Measurements from ENCODE around the gene FBXL19.
A peak's percentile ranks its signal among the peaks of the same experiment; 100 is the strongest.

The FBXL19 gene

GRCh38 chr16:30925632-30925987 lies 2.2 kb downstream of the FBXL19 start:
- Histone ChIP-seq H3K9ac (ENCODE audit: low read length) (no peak overlapping the region), H3K36me3 (ENCODE audit: control insufficient read depth, insufficient read depth, low read length, severe bottlenecking) (peaks cover 6% of the 10 kb centered on the region), H3K27me3 (replicated peaks; ENCODE audit: control insufficient read depth, insufficient read depth, low read length) (no peaks in the 10 kb centered on the region), H3K9me3 (ENCODE audit: control insufficient read depth, low read length) (no peaks in the 10 kb centered on the region), H3K4me1 (ENCODE audit: control insufficient read depth, insufficient read depth, low read length) (peaks cover 5% of the 10 kb centered on the region), H3K4me3 (ENCODE audit: low read length) (no peak overlapping the region)
- DNase-seq (ENCODE audit: low read depth), result no peak

- peaks cover 12% of the 10 kb centered on the region for H3K36me3 ChIP-seq (ENCODE audit: control insufficient read depth, insufficient read depth, low read length, severe bottlenecking)
Observed at GRCh38 chr16:30925995-30926811, 2.8 kb downstream of the FBXL19 start.

GRCh38 chr16:30926937-30927788 lies 3.8 kb downstream of the FBXL19 start:
- Histone ChIP-seq H3K27me3 (replicated peaks; ENCODE audit: control insufficient read depth, insufficient read depth, low read length) (no peaks in the 10 kb centered on the region), H3K36me3 (ENCODE audit: control insufficient read depth, insufficient read depth, low read length, severe bottlenecking) (peaks cover 18% of the 10 kb centered on the region), H3K4me3 (ENCODE audit: low read length) (no peak overlapping the region), H3K9ac (ENCODE audit: low read length) (no peak overlapping the region), H3K4me1 (ENCODE audit: control insufficient read depth, insufficient read depth, low read length) (no peaks in the 10 kb centered on the region), H3K9me3 (ENCODE audit: control insufficient read depth, low read length) (no peaks in the 10 kb centered on the region)
- no peak for DNase-seq (ENCODE audit: low read depth)

More at GRCh38 chr16:30925995-30926811, 2.8 kb downstream of the FBXL19 start:
- Histone ChIP-seq H3K4me3 (ENCODE audit: low read length) (no peak overlapping the region), H3K9me3 (ENCODE audit: control insufficient read depth, low read length) (no peaks in the 10 kb centered on the region), H3K9ac (ENCODE audit: low read length) (no peak overlapping the region), H3K4me1 (ENCODE audit: control insufficient read depth, insufficient read depth, low read length) (peaks cover 5% of the 10 kb centered on the region), H3K27me3 (replicated peaks; ENCODE audit: control insufficient read depth, insufficient read depth, low read length) (no peaks in the 10 kb centered on the region)
- DNase-seq (ENCODE audit: low read depth), result no peak

GRCh38 chr16:30927789-30928378 lies 4.5 kb downstream of the FBXL19 start:
- peak; percentile 38 for DNase-seq (ENCODE audit: low read depth)
- H3K36me3 ChIP-seq (ENCODE audit: control insufficient read depth, insufficient read depth, low read length, severe bottlenecking), result peaks cover 23% of the 10 kb centered on the region
- H3K27me3 ChIP-seq (replicated peaks; ENCODE audit: control insufficient read depth, insufficient read depth, low read length), result no peaks in the 10 kb centered on the region
- H3K9me3 ChIP-seq (ENCODE audit: control insufficient read depth, low read length), result no peaks in the 10 kb centered on the region
- no peak overlapping the region for H3K9ac ChIP-seq (ENCODE audit: low read length)
- H3K4me1 ChIP-seq (ENCODE audit: control insufficient read depth, insufficient read depth, low read length), result no peaks in the 10 kb centered on the region
- no peak overlapping the region for H3K4me3 ChIP-seq (ENCODE audit: low read length)

GRCh38 chr16:30928390-30928789 lies 5.0 kb downstream of the FBXL19 start:
- Histone ChIP-seq H3K4me1 (ENCODE audit: control insufficient read depth, insufficient read depth, low read length) (no peaks in the 10 kb centered on the region), H3K9me3 (ENCODE audit: control insufficient read depth, low read length) (no peaks in the 10 kb centered on the region), H3K36me3 (ENCODE audit: control insufficient read depth, insufficient read depth, low read length, severe bottlenecking) (peaks cover 23% of the 10 kb centered on the region), H3K27me3 (replicated peaks; ENCODE audit: control insufficient read depth, insufficient read depth, low read length) (no peaks in the 10 kb centered on the region), H3K9ac (ENCODE audit: low read length) (no peak overlapping the region), H3K4me3 (ENCODE audit: low read length) (no peak overlapping the region)
- no peak for DNase-seq (ENCODE audit: low read depth)

- Histone ChIP-seq H3K36me3 (ENCODE audit: control insufficient read depth, insufficient read depth, low read length, severe bottlenecking) (peaks cover 23% of the 10 kb centered on the region), H3K27me3 (replicated peaks; ENCODE audit: control insufficient read depth, insufficient read depth, low read length) (no peaks in the 10 kb centered on the region), H3K9ac (ENCODE audit: low read length) (no peak overlapping the region), H3K4me3 (ENCODE audit: low read length) (no peak overlapping the region), H3K4me1 (ENCODE audit: control insufficient read depth, insufficient read depth, low read length) (no peaks in the 10 kb centered on the region), H3K9me3 (ENCODE audit: control insufficient read depth, low read length) (no peaks in the 10 kb centered on the region)
- no peak for DNase-seq (ENCODE audit: low read depth)
Observed at GRCh38 chr16:30929167-30929566, 5.8 kb downstream of the FBXL19 start.

- peaks cover 27% of the 10 kb centered on the region for H3K36me3 ChIP-seq (ENCODE audit: control insufficient read depth, insufficient read depth, low read length, severe bottlenecking)
- no peak for DNase-seq (ENCODE audit: low read depth)
Observed at GRCh38 chr16:30930160-30930571, 6.8 kb downstream of the FBXL19 start.

GRCh38 chr16:30931068-30931650 lies 7.8 kb downstream of the FBXL19 start:
- no peak for DNase-seq (ENCODE audit: low read depth)
- H3K27me3 ChIP-seq (replicated peaks; ENCODE audit: control insufficient read depth, insufficient read depth, low read length), result no peaks in the 10 kb centered on the region
- H3K9ac ChIP-seq (ENCODE audit: low read length), result no peak overlapping the region
- no peaks in the 10 kb centered on the region for H3K9me3 ChIP-seq (ENCODE audit: control insufficient read depth, low read length)
- H3K4me3 ChIP-seq (ENCODE audit: low read length), result no peak overlapping the region
- H3K36me3 ChIP-seq (ENCODE audit: control insufficient read depth, insufficient read depth, low read length, severe bottlenecking), result peaks cover 31% of the 10 kb centered on the region
- H3K4me1 ChIP-seq (ENCODE audit: control insufficient read depth, insufficient read depth, low read length), result no peaks in the 10 kb centered on the region

More at GRCh38 chr16:30930160-30930571, 6.8 kb downstream of the FBXL19 start:
- Histone ChIP-seq H3K4me3 (ENCODE audit: low read length) (no peak overlapping the region), H3K4me1 (ENCODE audit: control insufficient read depth, insufficient read depth, low read length) (no peaks in the 10 kb centered on the region), H3K9ac (ENCODE audit: low read length) (no peak overlapping the region), H3K9me3 (ENCODE audit: control insufficient read depth, low read length) (no peaks in the 10 kb centered on the region), H3K27me3 (replicated peaks; ENCODE audit: control insufficient read depth, insufficient read depth, low read length) (no peaks in the 10 kb centered on the region)

GRCh38 chr16:30934827-30935557 lies 11.6 kb downstream of the FBXL19 start:
- DNase-seq (ENCODE audit: low read depth), result peak; percentile 64
- H3K36me3 ChIP-seq (ENCODE audit: control insufficient read depth, insufficient read depth, low read length, severe bottlenecking), result peaks cover 31% of the 10 kb centered on the region

GRCh38 chr16:30937692-30938091 lies 14.3 kb downstream of the FBXL19 start:
- Histone ChIP-seq H3K4me3 (ENCODE audit: low read length) (no peak overlapping the region), H3K4me1 (ENCODE audit: control insufficient read depth, insufficient read depth, low read length) (peaks cover 12% of the 10 kb centered on the region), H3K36me3 (ENCODE audit: control insufficient read depth, insufficient read depth, low read length, severe bottlenecking) (peaks cover 18% of the 10 kb centered on the region), H3K9ac (ENCODE audit: low read length) (peak overlapping the region; percentile 46), H3K27me3 (replicated peaks; ENCODE audit: control insufficient read depth, insufficient read depth, low read length) (no peaks in the 10 kb centered on the region), H3K9me3 (ENCODE audit: control insufficient read depth, low read length) (no peaks in the 10 kb centered on the region)
- DNase-seq (ENCODE audit: low read depth), result no peak

More at GRCh38 chr16:30934827-30935557, 11.6 kb downstream of the FBXL19 start:
- no peaks in the 10 kb centered on the region for H3K27me3 ChIP-seq (replicated peaks; ENCODE audit: control insufficient read depth, insufficient read depth, low read length)
- H3K4me3 ChIP-seq (ENCODE audit: low read length), result no peak overlapping the region
- no peaks in the 10 kb centered on the region for H3K9me3 ChIP-seq (ENCODE audit: control insufficient read depth, low read length)
- H3K4me1 ChIP-seq (ENCODE audit: control insufficient read depth, insufficient read depth, low read length), result peaks cover 6% of the 10 kb centered on the region
- H3K9ac ChIP-seq (ENCODE audit: low read length), result no peak overlapping the region

Data from adipocyte (in vitro differentiated cells).